ENCODE results near the gene TSHZ3. TPM values are rescaled to one million over a fixed set of nuclear protein-coding genes. Genes with fewer than 3 reads are reported as not detected.
A peak's percentile ranks its signal among the peaks of the same experiment; 100 is the strongest.

The TSHZ3 gene
- polyA plus RNA-seq, 1 experiment, result 10.9 TPM

- POLR2A ChIA-PET, result interaction anchor here (1.6 kb wide), 1 partner anchor 118 kb away, joined by 4 read pairs; no protein-coding TSS in a partner anchor
- H3K27ac ChIP-seq (ENCODE audit: low read depth, low read length), result no peak overlapping the region
- H3K27me3 ChIP-seq (ENCODE audit: control insufficient read depth, insufficient read depth, low read length), result peaks cover 5% of the 10 kb centered on the region
- no peak for TF ChIP-seq CTCF (IDR thresholded peaks at IDR 0.05; ENCODE audit: low read depth, low read length)
- H3K4me3 ChIP-seq (ENCODE audit: low read depth, low read length), result peak overlapping the region; percentile 1; the same call in 1 of the 2 replicates
- H3K9me3 ChIP-seq (ENCODE audit: control insufficient read depth, insufficient read depth, low read length), result 0 out of 2 replicates have a peak, but pooled peaks cover 2% of the 10 kb centered on the region
- DNase-seq (ENCODE audit: low read depth, low spot score), result no peak
- CTCF ChIA-PET, result no interaction called here
Observed at GRCh38 chr19:31261019-31261602, 88.1 kb downstream of the TSHZ3 start.

- Histone ChIP-seq H3K27me3 (ENCODE audit: control insufficient read depth, insufficient read depth, low read length) (peaks cover 5% of the 10 kb centered on the region), H3K9me3 (ENCODE audit: control insufficient read depth, insufficient read depth, low read length) (0 out of 2 replicates have a peak, but pooled peaks cover 2% of the 10 kb centered on the region), H3K27ac (ENCODE audit: low read depth, low read length) (no peak overlapping the region), H3K4me3 (ENCODE audit: low read depth, low read length) (no peak overlapping the region)
- TF ChIP-seq CTCF (IDR thresholded peaks at IDR 0.05; ENCODE audit: low read depth, low read length), result no peak
- POLR2A ChIA-PET, result no interaction called here
- CTCF ChIA-PET, result no interaction called here
- no peak for DNase-seq (ENCODE audit: low read depth, low spot score)
Observed at GRCh38 chr19:31260171-31260933, 88.9 kb downstream of the TSHZ3 start.

- Histone ChIP-seq H3K27me3 (ENCODE audit: control insufficient read depth, insufficient read depth, low read length) (peaks cover 3% of the 10 kb centered on the region), H3K4me3 (ENCODE audit: low read depth, low read length) (no peak overlapping the region), H3K9me3 (ENCODE audit: control insufficient read depth, insufficient read depth, low read length) (0 out of 2 replicates have a peak, but pooled peaks cover 2% of the 10 kb centered on the region), H3K27ac (ENCODE audit: low read depth, low read length) (no peak overlapping the region)
- no peak for TF ChIP-seq CTCF (IDR thresholded peaks at IDR 0.05; ENCODE audit: low read depth, low read length)
- ChIA-PET POLR2A (no interaction called here), CTCF (interaction anchor here (1.9 kb wide), 1 partner anchor 204 kb away, joined by 5 read pairs; no protein-coding TSS in a partner anchor)
- DNase-seq (ENCODE audit: low read depth, low spot score), result no peak
Observed at GRCh38 chr19:31258211-31259052, 90.8 kb downstream of the TSHZ3 start.

GRCh38 chr19:31257426-31258130, 91.7 kb downstream of the TSHZ3 start:
- Histone ChIP-seq H3K27ac (ENCODE audit: low read depth, low read length) (no peak overlapping the region), H3K27me3 (ENCODE audit: control insufficient read depth, insufficient read depth, low read length) (peaks cover 3% of the 10 kb centered on the region), H3K9me3 (ENCODE audit: control insufficient read depth, insufficient read depth, low read length) (0 out of 2 replicates have a peak, but pooled peaks cover 2% of the 10 kb centered on the region), H3K4me3 (ENCODE audit: low read depth, low read length) (no peak overlapping the region)
- TF ChIP-seq CTCF (IDR thresholded peaks at IDR 0.05; ENCODE audit: low read depth, low read length), result no peak
- DNase-seq (ENCODE audit: low read depth, low spot score), result no peak
- ChIA-PET CTCF (no interaction called here), POLR2A (no interaction called here)

All from AG04450 (cell line).